Adipocyte (in vitro differentiated cells): ENCODE measurements around the gene DBNDD1.
"Not testable (repeated sequence)": the region's sequence is repeated elsewhere in the genome, so short reads cannot be mapped to it uniquely, and the experiment has no call there.

ENCODE experiments used
- DNase-seq: peaks from one replicate; pipeline ENCODE4 v3.0.0-alpha.2; 2015; ENCODE audit warnings: low read depth
- H3K27me3 ChIP-seq: replicated peaks from 2 replicates; pipeline ENCODE4 v1.7.0; 2013; ENCODE audit warnings: mild to moderate bottlenecking, low read length, moderate library complexity; ENCODE audit not compliant: control insufficient read depth, insufficient read depth
- H3K36me3 ChIP-seq: 2 replicates; pipeline ENCODE4 v1.7.0; 2013; ENCODE audit warnings: low read length, mild to moderate bottlenecking, moderate library complexity; ENCODE audit not compliant: control insufficient read depth, insufficient read depth, severe bottlenecking
- H3K4me1 ChIP-seq: 2 replicates; pipeline ENCODE4 v1.7.0; 2013; ENCODE audit warnings: mild to moderate bottlenecking, low read length, moderate library complexity; ENCODE audit not compliant: control insufficient read depth, insufficient read depth
- H3K4me3 ChIP-seq: 2 replicates; pipeline ENCODE4 v1.7.0; 2013; ENCODE audit warnings: mild to moderate bottlenecking, low read length, moderate library complexity
- H3K9ac ChIP-seq: 2 replicates; pipeline ENCODE4 v1.7.0; 2013; ENCODE audit warnings: mild to moderate bottlenecking, low read length, moderate library complexity
- H3K9me3 ChIP-seq: 2 replicates; pipeline ENCODE4 v1.7.0; 2013; ENCODE audit warnings: mild to moderate bottlenecking, low read length, moderate library complexity; ENCODE audit not compliant: control insufficient read depth

The DBNDD1 gene

GRCh38 chr16:89967436-89967835 is 51.8 kb downstream of the DBNDD1 start:
- not testable (repeated sequence) for H3K36me3 ChIP-seq, DNase-seq
- peaks cover 20% of the 10 kb centered on the region for H3K4me1 ChIP-seq

DNA sequence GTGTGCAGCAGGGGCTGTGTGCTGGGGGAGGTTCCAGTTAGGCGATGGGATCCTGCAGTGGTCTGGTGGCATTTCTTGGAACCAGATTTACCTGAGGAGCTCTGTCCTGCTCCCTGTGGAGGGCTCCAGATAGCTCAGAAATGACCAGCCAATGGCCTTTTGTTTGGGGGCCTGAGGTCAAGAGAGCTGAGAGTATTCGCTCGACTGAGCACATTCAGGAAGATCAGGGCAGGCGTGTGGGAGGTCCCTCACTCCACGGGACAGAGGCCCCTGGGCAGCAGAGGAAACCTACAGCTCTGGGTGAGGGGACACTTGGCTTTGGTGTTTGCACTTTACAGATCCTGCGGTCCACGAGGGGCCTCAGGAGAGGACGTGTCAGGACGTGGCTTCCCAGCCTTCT is 52.5 kb downstream of the DBNDD1 start:
- Histone ChIP-seq H3K4me1 (peaks cover 16% of the 10 kb centered on the region), H3K4me3 (no peak overlapping the region), H3K27me3 (no peaks in the 10 kb centered on the region), H3K36me3 (peaks cover 6% of the 10 kb centered on the region), H3K9ac (no peak overlapping the region), H3K9me3 (no peaks in the 10 kb centered on the region)
- DNase-seq: no peak

More at GRCh38 chr16:89967436-89967835, 51.8 kb downstream of the DBNDD1 start:
- H3K9ac ChIP-seq, H3K4me3 ChIP-seq, H3K27me3 ChIP-seq, H3K9me3 ChIP-seq: not testable (repeated sequence)

DNA sequence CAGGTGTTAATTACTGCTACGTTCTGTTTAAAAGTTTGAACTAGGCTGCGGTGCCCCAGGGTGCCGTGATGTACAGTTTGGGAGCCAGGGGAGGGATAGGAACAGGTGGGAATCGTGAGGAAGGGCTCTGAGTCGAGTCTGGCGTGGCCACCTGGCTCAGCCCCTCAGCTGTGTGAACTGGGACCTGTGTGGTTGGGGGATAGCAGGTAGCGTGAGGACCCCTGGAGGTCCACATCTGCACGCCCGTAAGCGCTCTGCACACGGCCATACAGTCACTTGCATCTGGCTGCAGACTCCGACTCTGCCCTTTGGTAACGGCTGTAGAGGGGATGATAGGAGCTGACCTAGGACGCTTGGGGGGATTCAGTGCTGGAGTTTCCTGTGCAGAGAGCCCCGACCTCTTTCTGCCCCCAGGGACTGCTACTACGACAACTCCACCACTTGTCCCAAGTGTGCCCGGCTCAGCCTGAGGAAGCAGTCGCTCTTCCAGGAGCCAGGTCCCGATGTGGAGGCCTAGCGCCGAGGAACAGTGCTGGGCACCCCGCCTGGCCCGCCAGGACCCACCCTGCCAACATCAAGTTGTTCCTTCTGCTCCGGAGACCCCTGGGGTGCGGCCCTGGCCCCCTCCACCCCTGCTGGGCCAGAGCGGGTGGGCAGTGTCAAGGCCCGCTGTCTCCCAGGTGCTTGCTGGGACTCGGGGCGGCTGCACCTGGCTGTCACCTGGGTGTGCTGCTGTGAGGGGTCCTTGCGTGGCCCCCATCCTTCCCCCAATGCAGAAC is 53.6 kb downstream of the DBNDD1 start:
- H3K27me3 ChIP-seq: no peaks in the 10 kb centered on the region

DNA sequence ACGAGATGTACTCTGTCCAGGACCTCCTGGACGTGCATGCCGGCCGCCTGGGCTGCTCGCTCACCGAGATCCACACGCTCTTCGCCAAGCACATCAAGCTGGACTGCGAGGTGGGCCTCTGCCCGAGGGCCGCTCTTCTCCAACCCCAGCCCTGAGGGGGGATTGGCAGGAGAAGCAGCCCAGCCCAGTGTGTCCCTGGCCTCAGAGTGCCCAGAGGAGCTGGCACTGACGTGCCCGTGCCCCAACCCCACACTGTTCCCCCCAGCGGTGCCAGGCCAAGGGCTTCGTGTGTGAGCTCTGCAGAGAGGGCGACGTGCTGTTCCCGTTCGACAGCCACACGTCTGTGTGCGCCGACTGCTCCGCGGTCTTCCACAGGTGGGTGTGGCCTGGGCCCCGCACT is 55.1 kb downstream of the DBNDD1 start:
- no peak for DNase-seq
- Histone ChIP-seq H3K9ac (no peak overlapping the region), H3K36me3 (peaks cover 11% of the 10 kb centered on the region), H3K4me3 (no peak overlapping the region), H3K9me3 (no peaks in the 10 kb centered on the region), H3K4me1 (no peaks in the 10 kb centered on the region), H3K27me3 (no peaks in the 10 kb centered on the region)

More for the DNA sequence above, 53.6 kb downstream of the DBNDD1 start:
- no peak for DNase-seq
- Histone ChIP-seq H3K4me1 (peaks cover 6% of the 10 kb centered on the region), H3K9me3 (no peaks in the 10 kb centered on the region), H3K9ac (no peak overlapping the region), H3K36me3 (peaks cover 6% of the 10 kb centered on the region), H3K4me3 (no peak overlapping the region)

DNA sequence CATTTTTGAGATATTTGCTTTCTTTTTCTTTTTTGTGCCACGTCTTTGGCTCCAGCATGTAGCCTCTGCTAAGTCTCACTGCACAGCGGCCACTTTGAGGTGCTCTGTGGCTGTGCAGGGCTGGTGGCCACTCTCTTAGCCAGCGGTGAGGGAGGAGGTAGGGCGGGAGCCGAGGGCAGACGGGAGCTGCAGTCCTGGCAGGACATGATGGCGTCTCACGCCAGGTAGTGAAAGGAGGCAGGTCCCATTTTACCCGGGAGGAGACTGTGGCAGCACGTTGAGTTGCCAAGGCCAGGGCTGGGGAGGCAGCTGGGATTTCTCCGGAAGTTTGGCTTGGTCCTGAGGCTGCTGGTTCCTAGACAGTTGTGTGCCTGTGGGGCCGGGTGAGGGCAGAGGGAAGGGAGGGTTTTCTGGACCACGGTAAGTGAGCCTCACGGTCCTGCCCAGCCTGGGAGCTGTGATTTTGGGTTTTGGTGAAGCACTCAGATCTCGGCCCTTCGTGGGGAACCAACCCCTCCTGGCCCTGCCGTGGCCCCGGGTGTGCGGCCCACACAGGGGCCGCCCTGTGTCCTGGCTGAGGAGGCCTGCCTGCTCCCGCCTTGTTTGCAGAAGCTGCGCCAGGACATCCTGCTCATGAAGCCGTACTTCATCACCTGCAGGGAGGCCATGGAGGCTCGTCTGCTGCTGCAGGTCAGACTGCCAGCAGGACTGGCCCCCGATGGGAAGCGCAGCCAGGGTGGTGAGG is 56.3 kb downstream of the DBNDD1 start:
- H3K9ac ChIP-seq: no peak overlapping the region
- H3K4me3 ChIP-seq: no peak overlapping the region
- H3K9me3 ChIP-seq: no peaks in the 10 kb centered on the region
- no peaks in the 10 kb centered on the region for H3K27me3 ChIP-seq
- no peaks in the 10 kb centered on the region for H3K4me1 ChIP-seq
- DNase-seq: no peak
- peaks cover 16% of the 10 kb centered on the region for H3K36me3 ChIP-seq

GRCh38 chr16:89961920-89962319 is 57.3 kb downstream of the DBNDD1 start:
- no peaks in the 10 kb centered on the region for H3K4me1 ChIP-seq
- H3K9me3 ChIP-seq: no peaks in the 10 kb centered on the region
- DNase-seq: no peak
- H3K4me3 ChIP-seq: no peak overlapping the region
- no peak overlapping the region for H3K9ac ChIP-seq
- no peaks in the 10 kb centered on the region for H3K27me3 ChIP-seq
- H3K36me3 ChIP-seq: peaks cover 26% of the 10 kb centered on the region

GRCh38 chr16:89960966-89961365 is 58.3 kb downstream of the DBNDD1 start:
- H3K9me3 ChIP-seq: no peaks in the 10 kb centered on the region
- H3K4me3 ChIP-seq: no peak overlapping the region
- DNase-seq: no peak
- H3K4me1 ChIP-seq: no peaks in the 10 kb centered on the region
- H3K27me3 ChIP-seq: no peaks in the 10 kb centered on the region
- peaks cover 29% of the 10 kb centered on the region for H3K36me3 ChIP-seq
- no peak overlapping the region for H3K9ac ChIP-seq

DNA sequence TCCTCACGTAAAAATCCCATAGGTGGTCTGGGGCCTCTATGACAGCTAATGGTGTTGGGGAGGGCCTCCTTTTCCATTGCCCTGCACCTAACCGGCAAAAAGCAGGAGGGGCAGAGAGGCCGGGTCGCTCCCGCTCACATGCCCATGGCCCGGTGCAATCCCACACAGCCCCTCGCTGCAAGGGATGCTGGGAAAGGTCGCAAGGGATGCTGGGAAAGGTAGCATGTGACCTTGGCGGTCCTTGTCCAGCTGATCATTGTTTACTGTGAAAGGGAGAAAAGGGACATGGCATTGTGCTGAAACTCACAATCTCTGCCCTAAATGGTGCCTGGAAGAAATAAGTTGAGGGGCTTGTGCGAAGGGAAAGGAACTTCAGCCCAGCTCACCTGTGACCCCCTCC is 60.7 kb downstream of the DBNDD1 start:
- Histone ChIP-seq H3K9ac (no peak overlapping the region), H3K9me3 (no peaks in the 10 kb centered on the region), H3K27me3 (no peaks in the 10 kb centered on the region), H3K4me3 (no peak overlapping the region), H3K36me3 (peaks cover 36% of the 10 kb centered on the region), H3K4me1 (no peaks in the 10 kb centered on the region)
- DNase-seq: no peak

DNA sequence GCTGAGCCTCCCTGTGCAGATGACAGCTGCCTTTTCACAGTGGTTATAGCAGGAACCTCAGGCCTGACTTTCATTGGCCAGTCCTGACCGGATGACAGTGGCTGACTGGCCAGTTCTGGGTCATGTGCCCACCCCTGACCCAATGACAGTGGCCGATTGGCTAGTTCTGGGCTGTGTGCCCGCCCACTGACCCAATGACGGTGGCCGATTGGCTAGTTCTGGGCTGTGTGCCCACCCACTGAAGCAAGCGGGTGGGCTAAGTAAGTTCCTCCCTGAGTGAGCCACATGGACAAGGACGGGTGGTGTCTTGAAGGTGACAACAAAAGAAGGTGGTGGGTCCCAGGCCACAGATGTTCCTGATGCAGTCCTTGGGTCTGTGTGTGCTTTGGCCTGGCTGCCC is 61.2 kb downstream of the DBNDD1 start:
- no peak overlapping the region for H3K4me3 ChIP-seq
- no peaks in the 10 kb centered on the region for H3K27me3 ChIP-seq
- no peaks in the 10 kb centered on the region for H3K4me1 ChIP-seq
- H3K9me3 ChIP-seq: no peaks in the 10 kb centered on the region
- DNase-seq: no peak
- H3K36me3 ChIP-seq: peaks cover 36% of the 10 kb centered on the region
- no peak overlapping the region for H3K9ac ChIP-seq

- DNase-seq: no peak
Measured at GRCh38 chr16:89957216-89957785, 62.0 kb downstream of the DBNDD1 start.

GRCh38 chr16:89956505-89957215 is 62.6 kb downstream of the DBNDD1 start:
- Histone ChIP-seq H3K9me3 (no peaks in the 10 kb centered on the region), H3K4me3 (no peak overlapping the region), H3K9ac (no peak overlapping the region), H3K27me3 (no peaks in the 10 kb centered on the region), H3K36me3 (peaks cover 36% of the 10 kb centered on the region), H3K4me1 (no peaks in the 10 kb centered on the region)
- DNase-seq: no peak

More at GRCh38 chr16:89957216-89957785, 62.0 kb downstream of the DBNDD1 start:
- H3K9ac ChIP-seq: no peak overlapping the region
- no peaks in the 10 kb centered on the region for H3K4me1 ChIP-seq
- no peaks in the 10 kb centered on the region for H3K9me3 ChIP-seq
- H3K4me3 ChIP-seq: no peak overlapping the region
- H3K36me3 ChIP-seq: peaks cover 36% of the 10 kb centered on the region
- H3K27me3 ChIP-seq: no peaks in the 10 kb centered on the region
